Mesothelial cell of epicardium (in vitro differentiated cells): ENCODE results near the gene DTNB. TPM values are rescaled to one million over a fixed set of nuclear protein-coding genes. Genes with fewer than 3 reads are reported as not detected.

Source experiments
- DNase-seq, 2 experiments: peaks; one replicate each; pipeline ENCODE4 v3.0.0; 2021; ENCODE audit warnings: low spot score in 2 of 2; ENCODE audit not compliant: unreplicated experiment in 2 of 2
- H3K27ac Mint-ChIP-seq: 2 replicates; pipeline ENCODE4 v1.8.0; 2021; ENCODE audit warnings: mixed read lengths
- H3K27me3 Mint-ChIP-seq: 2 replicates; pipeline ENCODE4 v1.8.0; 2021; ENCODE audit warnings: low read depth, mixed read lengths
- H3K36me3 Mint-ChIP-seq: 2 replicates; pipeline ENCODE4 v1.8.0; 2021; ENCODE audit warnings: mixed read lengths
- H3K4me1 Mint-ChIP-seq: 2 replicates; pipeline ENCODE4 v1.8.0; 2021; ENCODE audit warnings: mixed read lengths
- H3K4me3 Mint-ChIP-seq: 2 replicates; pipeline ENCODE4 v1.8.0; 2021; ENCODE audit warnings: mild to moderate bottlenecking, moderate library complexity, mixed read lengths
- H3K9me3 Mint-ChIP-seq: 2 replicates; pipeline ENCODE4 v1.8.0; 2021; ENCODE audit warnings: mixed read lengths
- CTCF ChIP-seq: fragments of 200-600 bp; sonication (generic); IDR thresholded peaks from one replicate; pipeline ENCODE4 v1.5.0; 2021; ENCODE audit warnings: antibody characterized with exemption; ENCODE audit not compliant: unreplicated experiment
- total RNA-seq: library from RNA; stranded (reverse); gene quantifications from 3 replicates; pipeline ENCODE4 v1.2.1, GENCODE V29; 2021

The DTNB gene
- total RNA-seq, 1 donor from 2014 or later = 36.3 TPM

- Mint-ChIP-seq H3K27me3 (no peaks in the 10 kb centered on the region), H3K9me3 (peaks cover 15% of the 10 kb centered on the region), H3K36me3 (peaks cover 29% of the 10 kb centered on the region), H3K4me3 (no peak overlapping the region), H3K4me1 (peaks cover 23% of the 10 kb centered on the region), H3K27ac (peak overlapping the region; percentile 80)
- no peak for TF ChIP-seq CTCF
- DNase-seq = peak; percentile 43 to 60
Measured at GRCh38 chr2:25473758-25474340, 199.5 kb downstream of the DTNB start.

GRCh38 chr2:25473131-25473530 lies 200.2 kb downstream of the DTNB start:
- Mint-ChIP-seq H3K36me3 (peaks cover 23% of the 10 kb centered on the region), H3K27ac (peak overlapping the region; percentile 80), H3K4me3 (no peak overlapping the region), H3K9me3 (peaks cover 15% of the 10 kb centered on the region), H3K27me3 (no peaks in the 10 kb centered on the region), H3K4me1 (peaks cover 23% of the 10 kb centered on the region)
- TF ChIP-seq CTCF = no peak
- DNase-seq = no peak

GRCh38 chr2:25470806-25471205 lies 202.6 kb downstream of the DTNB start:
- no peaks in the 10 kb centered on the region for H3K27me3 Mint-ChIP-seq
- peaks cover 13% of the 10 kb centered on the region for H3K36me3 Mint-ChIP-seq
- peaks cover 9% of the 10 kb centered on the region for H3K9me3 Mint-ChIP-seq
- DNase-seq = no peak
- no peak for TF ChIP-seq CTCF
- H3K4me3 Mint-ChIP-seq = no peak overlapping the region
- no peak overlapping the region for H3K27ac Mint-ChIP-seq
- H3K4me1 Mint-ChIP-seq = peaks cover 23% of the 10 kb centered on the region

- TF ChIP-seq CTCF = no peak
- no peaks in the 10 kb centered on the region for H3K27me3 Mint-ChIP-seq
- peaks cover 8% of the 10 kb centered on the region for H3K4me1 Mint-ChIP-seq
- H3K4me3 Mint-ChIP-seq = no peak overlapping the region
- H3K36me3 Mint-ChIP-seq = peaks cover 11% of the 10 kb centered on the region
- no peak for DNase-seq
- H3K9me3 Mint-ChIP-seq = peaks cover 6% of the 10 kb centered on the region
- no peak overlapping the region for H3K27ac Mint-ChIP-seq
Measured at GRCh38 chr2:25467743-25468142, 205.6 kb downstream of the DTNB start.

- H3K9me3 Mint-ChIP-seq = peaks cover 6% of the 10 kb centered on the region
- TF ChIP-seq CTCF = no peak
- H3K4me3 Mint-ChIP-seq = no peak overlapping the region
- no peaks in the 10 kb centered on the region for H3K4me1 Mint-ChIP-seq
- H3K27ac Mint-ChIP-seq = no peak overlapping the region
- H3K36me3 Mint-ChIP-seq = peaks cover 9% of the 10 kb centered on the region
- no peaks in the 10 kb centered on the region for H3K27me3 Mint-ChIP-seq
- DNase-seq = no peak
Measured at GRCh38 chr2:25462021-25462420, 211.4 kb downstream of the DTNB start.
